ENCODE measurements around the gene CREG2. TPM values are rescaled to one million over a fixed set of nuclear protein-coding genes. Genes with fewer than 3 reads are reported as not detected.

The CREG2 gene
- total RNA-seq, 2 experiments from 2014 or later = not detected

DNA sequence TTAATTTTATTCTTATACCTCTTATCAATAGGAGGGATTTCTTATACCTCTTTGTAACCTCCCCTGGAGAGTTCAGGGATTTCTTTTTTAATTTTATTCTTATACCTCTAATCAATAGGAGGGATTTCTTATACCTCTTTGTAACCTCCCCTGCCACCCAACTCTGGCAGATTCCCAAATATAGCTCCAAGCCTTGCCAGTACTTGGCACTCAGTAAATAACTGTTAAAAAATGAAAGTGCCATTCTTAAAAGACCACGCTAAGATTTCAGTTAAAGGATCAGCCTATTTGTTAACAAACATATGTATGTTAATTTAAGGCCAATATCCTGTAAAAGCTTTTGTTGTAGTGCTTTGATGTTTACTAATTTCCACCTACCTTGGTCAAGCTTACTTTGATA, 83.6 kb downstream of the CREG2 start:
- CTCF ChIA-PET = interaction anchor here (0.8 to 1.3 kb wide), 2 partner anchors 38 to 84 kb away, joined by 3 to 4 read pairs; partner anchors contain the start of gene CREG2
- Mint-ChIP-seq H3K36me3 (ENCODE audit: low read depth) (peaks cover 59% of the 10 kb centered on the region), H3K4me1 (ENCODE audit: low read depth) (peaks cover 73% of the 10 kb centered on the region), H3K9me3 (ENCODE audit: insufficient read depth) (no peaks in the 10 kb centered on the region), H3K27ac (no peak overlapping the region), H3K27me3 (ENCODE audit: low read depth) (no peaks in the 10 kb centered on the region), H3K4me3 (no peak overlapping the region)
- ATAC-seq (no peak), DNase-seq (no peak)
- POLR2A ChIA-PET = no interaction called here

DNA sequence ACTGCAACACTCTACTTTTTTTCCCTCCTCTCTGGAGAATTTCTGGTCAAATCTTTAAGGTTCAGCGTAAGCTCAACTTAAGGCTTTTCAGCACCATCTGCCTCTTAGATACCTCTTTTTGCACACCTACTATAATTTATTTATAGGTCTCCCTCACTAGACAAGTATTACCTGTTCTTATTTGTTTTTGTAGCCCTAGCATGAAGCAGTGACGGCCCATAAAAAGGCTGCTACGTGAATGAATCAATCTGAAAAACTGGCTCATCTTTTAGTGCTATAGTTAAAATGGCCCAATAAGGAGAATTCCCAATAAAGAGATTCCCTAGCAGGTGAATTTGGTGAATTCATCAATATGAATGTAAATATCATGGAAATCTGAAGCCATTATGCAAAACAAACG, 85.3 kb downstream of the CREG2 start:
- Mint-ChIP-seq H3K9me3 (ENCODE audit: insufficient read depth) (no peaks in the 10 kb centered on the region), H3K36me3 (ENCODE audit: low read depth) (peaks cover 55% of the 10 kb centered on the region), H3K4me1 (ENCODE audit: low read depth) (peaks cover 83% of the 10 kb centered on the region), H3K27ac (no peak overlapping the region), H3K27me3 (ENCODE audit: low read depth) (no peaks in the 10 kb centered on the region), H3K4me3 (no peak overlapping the region)
- POLR2A ChIA-PET = no interaction called here
- DNase-seq = no peak
- no peak for ATAC-seq
- CTCF ChIA-PET = no interaction called here

DNA sequence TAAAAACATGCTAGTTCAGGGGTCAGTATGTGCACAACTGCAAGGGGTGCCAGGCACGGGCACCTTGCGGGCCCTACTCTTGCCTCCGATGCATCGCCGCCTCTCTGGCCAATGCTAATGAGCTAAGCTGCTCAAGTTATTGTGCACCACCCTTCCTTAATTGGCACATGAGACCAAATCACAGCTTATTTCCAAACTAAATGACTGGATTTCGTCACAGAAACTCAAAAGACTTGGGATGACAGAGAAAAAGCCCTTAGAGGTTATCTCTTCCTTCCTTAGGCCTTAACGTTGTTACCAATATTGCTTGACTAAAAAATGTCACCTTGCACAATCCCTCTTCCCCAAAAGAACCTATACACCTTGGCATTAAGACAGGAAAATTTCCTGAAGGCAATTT, 86.5 kb downstream of the CREG2 start:
- POLR2A ChIA-PET = interaction anchor here (1.2 kb wide), 1 partner anchor 174 kb away, joined by 3 read pairs; the partner anchor contains the start of gene RFX8
- peaks cover 49% of the 10 kb centered on the region for H3K36me3 Mint-ChIP-seq (ENCODE audit: low read depth)

DNA sequence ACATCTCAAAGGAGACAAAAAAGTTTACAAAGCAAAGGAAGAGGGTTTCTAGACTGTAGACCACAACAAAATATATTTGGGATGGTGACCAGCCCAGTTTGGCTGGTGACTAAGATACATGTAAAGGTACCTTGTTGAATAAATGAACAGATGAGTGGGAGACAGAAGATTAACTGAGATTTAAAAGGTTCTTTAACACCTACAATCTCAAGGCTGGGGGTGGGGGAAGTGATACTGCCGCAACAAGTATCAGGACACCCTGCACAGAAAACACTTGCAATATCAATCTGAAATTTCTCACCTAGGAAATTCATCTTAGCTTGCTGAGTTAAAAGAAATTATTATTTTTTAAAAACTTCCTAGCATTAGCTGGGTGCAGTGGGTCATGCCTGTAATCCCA, 87.1 kb downstream of the CREG2 start:
- Mint-ChIP-seq H3K27ac (peak overlapping the region; percentile 2), H3K4me1 (ENCODE audit: low read depth) (peaks cover 71% of the 10 kb centered on the region), H3K27me3 (ENCODE audit: low read depth) (no peaks in the 10 kb centered on the region), H3K9me3 (ENCODE audit: insufficient read depth) (no peaks in the 10 kb centered on the region), H3K36me3 (ENCODE audit: low read depth) (peaks cover 42% of the 10 kb centered on the region), H3K4me3 (no peak overlapping the region)
- CTCF ChIA-PET = interaction anchor here (0.9 to 2.1 kb wide), 3 partner anchors 26 to 47 kb away, joined by 3 to 12 read pairs (median 3); no protein-coding TSS in a partner anchor
- ATAC-seq (no peak), DNase-seq (no peak)
- POLR2A ChIA-PET = interaction anchor here (1.2 to 1.5 kb wide), 2 partner anchors 28 to 175 kb away, joined by 3 read pairs; partner anchors contain the start of gene RFX8

More for the DNA sequence above, 86.5 kb downstream of the CREG2 start:
- H3K4me1 Mint-ChIP-seq (ENCODE audit: low read depth) = peaks cover 77% of the 10 kb centered on the region
- CTCF ChIA-PET = interaction anchor here (0.9 kb wide), 1 partner anchor 47 kb away, joined by 3 read pairs; no protein-coding TSS in a partner anchor
- no peaks in the 10 kb centered on the region for H3K9me3 Mint-ChIP-seq (ENCODE audit: insufficient read depth)
- H3K27me3 Mint-ChIP-seq (ENCODE audit: low read depth) = no peaks in the 10 kb centered on the region
- H3K27ac Mint-ChIP-seq = no peak overlapping the region
- no peak overlapping the region for H3K4me3 Mint-ChIP-seq
- DNase-seq (no peak), ATAC-seq (no peak)

DNA sequence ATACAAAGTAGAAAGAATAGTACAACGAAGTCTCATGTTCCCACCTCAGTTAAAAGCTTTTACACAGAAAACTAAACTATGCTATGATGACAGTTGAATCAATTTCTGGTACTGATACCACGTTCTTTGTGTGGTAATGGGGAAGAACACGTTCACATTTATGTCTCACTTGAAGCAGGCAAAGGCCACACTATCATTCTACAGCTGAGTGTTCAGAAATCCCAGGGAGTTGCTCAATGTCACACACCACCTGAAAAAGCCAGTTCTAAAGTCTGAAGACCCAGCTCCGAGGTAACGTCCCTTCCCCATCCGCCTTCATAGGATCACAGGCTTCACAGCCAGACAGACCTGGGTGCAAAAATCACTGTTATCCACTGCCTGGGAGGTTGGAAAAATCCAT, 87.7 kb downstream of the CREG2 start:
- H3K27ac Mint-ChIP-seq = peak overlapping the region; percentile 2
- ATAC-seq = no peak
- H3K27me3 Mint-ChIP-seq (ENCODE audit: low read depth) = no peaks in the 10 kb centered on the region
- H3K4me1 Mint-ChIP-seq (ENCODE audit: low read depth) = peaks cover 67% of the 10 kb centered on the region
- ChIA-PET POLR2A (interaction anchor here (1.2 to 2.3 kb wide), 3 partner anchors 9 to 175 kb away, joined by 3 to 7 read pairs (median 3); partner anchors contain the start of genes RFX8 and RNF149), CTCF (interaction anchor here (0.9 to 2.1 kb wide), 2 partner anchors 25 to 42 kb away, joined by 3 to 12 read pairs; no protein-coding TSS in a partner anchor)
- no peak for DNase-seq
- no peaks in the 10 kb centered on the region for H3K9me3 Mint-ChIP-seq (ENCODE audit: insufficient read depth)
- H3K4me3 Mint-ChIP-seq = no peak overlapping the region
- peaks cover 40% of the 10 kb centered on the region for H3K36me3 Mint-ChIP-seq (ENCODE audit: low read depth)

DNA sequence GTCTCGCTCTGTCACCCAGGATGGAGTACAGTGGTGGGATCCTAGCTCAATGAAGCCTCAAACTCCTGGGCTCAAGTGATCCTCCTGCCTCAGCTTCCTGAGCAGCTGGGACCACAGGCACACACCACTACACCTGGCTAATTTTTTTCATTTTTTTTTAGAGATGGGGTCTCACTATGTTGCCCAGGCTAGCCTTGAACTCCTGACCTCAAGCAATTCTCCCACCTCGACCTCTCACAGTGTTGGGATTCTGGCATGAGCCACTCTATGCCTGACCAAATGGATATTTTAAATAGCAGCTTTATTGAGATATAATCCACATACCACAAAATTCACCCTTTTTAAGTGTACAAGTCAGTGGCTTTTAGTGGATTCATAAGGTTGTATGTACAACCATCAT, 89.9 kb downstream of the CREG2 start:
- ATAC-seq (no peak), DNase-seq (no peak)
- ChIA-PET CTCF (no interaction called here), POLR2A (no interaction called here)
- H3K4me1 Mint-ChIP-seq (ENCODE audit: low read depth) = peaks cover 48% of the 10 kb centered on the region
- no peaks in the 10 kb centered on the region for H3K27me3 Mint-ChIP-seq (ENCODE audit: low read depth)
- H3K9me3 Mint-ChIP-seq (ENCODE audit: insufficient read depth) = no peaks in the 10 kb centered on the region
- no peak overlapping the region for H3K4me3 Mint-ChIP-seq
- H3K27ac Mint-ChIP-seq = no peak overlapping the region
- peaks cover 44% of the 10 kb centered on the region for H3K36me3 Mint-ChIP-seq (ENCODE audit: low read depth)

DNA sequence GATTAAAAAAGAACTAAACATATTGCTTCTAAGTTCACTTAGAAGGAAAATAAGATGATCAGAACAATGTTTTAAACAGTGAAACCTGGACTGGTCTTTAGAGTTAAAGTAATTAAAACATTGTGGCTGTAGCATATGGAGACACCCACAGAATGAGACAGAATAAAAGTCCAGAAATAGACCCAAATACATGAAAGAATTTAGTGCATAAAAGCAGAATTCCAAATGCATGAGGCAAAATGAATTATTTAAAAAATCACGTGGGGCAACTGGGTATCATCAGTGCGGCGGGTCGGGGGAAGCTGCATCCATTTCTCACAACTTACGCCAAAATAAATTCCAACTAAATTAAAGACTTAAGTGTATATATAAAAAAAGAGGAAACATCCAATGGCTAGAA, 90.9 kb downstream of the CREG2 start:
- Mint-ChIP-seq H3K9me3 (ENCODE audit: insufficient read depth) (no peaks in the 10 kb centered on the region), H3K4me1 (ENCODE audit: low read depth) (peaks cover 39% of the 10 kb centered on the region), H3K27ac (no peak overlapping the region), H3K4me3 (no peak overlapping the region), H3K36me3 (ENCODE audit: low read depth) (peaks cover 40% of the 10 kb centered on the region), H3K27me3 (ENCODE audit: low read depth) (no peaks in the 10 kb centered on the region)
- POLR2A ChIA-PET = interaction anchor here (0.8 kb wide), 1 partner anchor 27 kb away, joined by 3 read pairs; no protein-coding TSS in a partner anchor
- ATAC-seq = no peak
- CTCF ChIA-PET = no interaction called here
- DNase-seq = no peak

DNA sequence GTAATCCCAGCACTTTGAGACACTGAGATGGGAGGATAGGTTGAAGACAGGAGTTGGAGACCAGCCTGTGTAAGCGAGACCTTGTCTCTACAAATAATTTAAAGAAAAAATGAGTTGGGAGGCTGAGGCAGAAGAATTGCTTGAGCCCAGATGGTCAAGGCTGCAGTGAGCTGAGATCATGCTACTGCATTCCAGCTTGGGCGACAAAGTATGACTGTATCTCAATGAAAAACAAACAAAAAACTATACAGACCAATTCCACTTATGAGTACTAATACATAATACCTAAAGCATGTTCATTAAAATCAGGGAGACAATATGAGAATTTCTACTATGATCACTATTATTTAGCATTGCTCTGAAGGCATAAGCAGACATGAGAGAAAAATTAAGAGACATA, 91.4 kb downstream of the CREG2 start:
- POLR2A ChIA-PET = interaction anchor here (0.8 kb wide), 1 partner anchor 27 kb away, joined by 3 read pairs; no protein-coding TSS in a partner anchor
- Mint-ChIP-seq H3K4me1 (ENCODE audit: low read depth) (peaks cover 36% of the 10 kb centered on the region), H3K27ac (no peak overlapping the region), H3K36me3 (ENCODE audit: low read depth) (peaks cover 37% of the 10 kb centered on the region), H3K27me3 (ENCODE audit: low read depth) (no peaks in the 10 kb centered on the region), H3K4me3 (no peak overlapping the region), H3K9me3 (ENCODE audit: insufficient read depth) (no peaks in the 10 kb centered on the region)
- DNase-seq (no peak), ATAC-seq (no peak)
- CTCF ChIA-PET = no interaction called here

Small RNA genes lying within 50 kb of the gene (microRNA-seq; reads per million reads assigned to microRNA genes)
- 9.8 reads per million, percentile 24 among the genes with 10 or more reads in this experiment for gene MIR5696

Other genes starting within 250 kb of the CREG2 start
- gene TBC1D8, start 236.1 kb downstream of the CREG2 start, total RNA-seq = under 1 TPM; 0.29 to 0.70 TPM
- gene CNOT11, start 134.6 kb downstream of the CREG2 start, total RNA-seq = 10 to 100 TPM; 64.4 to 64.7 TPM
- 10 to 100 TPM; 64.2 to 71.5 TPM for gene RNF149, start 78.8 kb downstream of the CREG2 start, total RNA-seq
- 1 to 10 TPM; 2.2 to 2.8 TPM for gene RFX8, start 87.6 kb upstream of the CREG2 start, total RNA-seq